HS-5 (cell line): ENCODE results near the gene EHD1.

ENCODE experiments used
- DNase-seq: peaks from one replicate; pipeline ENCODE4 v3.0.0-alpha.2; 2012; ENCODE audit warnings: low read depth

Gene EHD1

DNA sequence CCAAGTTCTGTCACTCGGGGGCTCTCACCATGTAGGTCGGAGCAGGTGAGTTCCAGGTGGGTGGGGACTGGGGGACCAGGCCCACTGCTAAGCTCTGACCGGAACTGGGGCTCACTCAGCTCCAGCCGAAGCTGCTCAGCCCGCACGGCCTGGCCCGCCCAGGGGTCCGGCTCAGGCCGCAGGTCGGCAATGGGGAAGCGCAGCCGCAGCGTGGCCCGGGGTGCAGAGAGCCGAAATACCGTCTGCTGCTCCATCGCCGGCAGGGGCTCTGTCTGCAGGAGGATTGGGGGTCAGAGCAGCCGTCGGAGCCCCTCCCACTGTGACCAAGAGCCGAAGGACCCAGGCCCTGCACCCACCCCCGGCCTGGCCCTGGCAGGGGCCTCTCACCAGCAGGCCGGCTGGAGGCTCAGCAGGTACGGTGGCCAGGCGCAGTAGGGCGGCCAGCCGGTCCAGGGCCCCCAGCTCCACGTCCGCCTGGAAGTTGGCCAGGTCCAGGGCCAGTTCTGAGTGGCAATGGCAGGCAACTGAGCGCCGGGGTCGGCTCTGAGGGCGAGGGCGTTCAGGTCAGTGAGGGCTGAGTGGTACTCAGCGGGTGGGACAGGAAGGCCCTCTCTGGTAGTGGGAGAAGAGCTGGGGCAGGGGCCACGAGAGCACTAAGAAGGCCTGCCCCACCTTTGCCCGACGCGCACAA lies 31.4 kb upstream of the EHD1 start:
- DNase-seq = no peak

DNA sequence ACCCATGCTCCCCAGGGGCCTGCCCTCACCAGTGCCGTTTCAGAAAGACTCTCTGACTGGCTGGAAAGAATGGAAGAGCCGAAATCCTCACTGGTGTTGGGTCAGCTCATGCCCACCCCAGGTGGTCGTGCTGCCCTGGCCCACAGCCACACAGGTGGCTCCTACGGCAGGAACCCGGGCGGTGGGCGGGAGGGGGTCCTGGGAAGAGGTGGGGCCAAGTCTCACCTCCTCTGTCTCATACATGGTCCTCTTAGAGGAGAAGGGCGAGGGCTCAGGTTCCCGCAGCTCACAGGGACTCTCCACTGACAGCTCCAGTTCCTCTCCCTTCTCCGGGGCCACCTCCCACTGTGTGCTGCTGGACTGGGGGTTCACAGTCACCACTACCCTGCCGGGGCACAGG lies 30.3 kb upstream of the EHD1 start:
- DNase-seq = no peak

GRCh38 chr11:64906314-64906635 lies 27.9 kb upstream of the EHD1 start:
- no peak for DNase-seq

GRCh38 chr11:64905516-64906313 lies 27.3 kb upstream of the EHD1 start:
- no peak for DNase-seq

DNA sequence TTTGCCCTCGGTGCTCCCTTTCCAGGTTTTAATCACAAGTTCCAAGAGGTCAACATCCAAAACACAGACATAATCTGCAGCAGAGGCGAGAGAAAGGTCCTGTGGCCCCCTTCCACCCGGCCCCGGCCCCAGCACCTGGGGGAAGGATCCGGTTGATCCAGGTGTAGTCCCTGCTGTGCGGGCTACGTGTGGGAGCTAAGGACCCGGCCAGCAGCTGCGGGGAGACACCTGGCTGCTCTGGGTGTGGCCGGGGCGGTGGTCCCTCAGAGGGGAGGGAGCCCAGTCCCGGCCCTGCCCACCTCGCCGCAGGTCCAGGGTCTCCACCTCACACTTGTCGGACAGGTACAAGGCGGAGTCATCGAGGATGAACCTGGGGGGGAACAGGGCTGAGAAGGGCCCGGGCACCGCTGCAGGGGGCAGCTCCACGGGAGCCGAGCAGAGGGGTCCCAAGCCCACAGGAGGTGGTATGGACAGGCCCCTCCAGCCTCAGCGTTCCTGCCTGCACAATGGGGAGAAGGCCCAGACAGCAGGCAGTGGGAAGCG lies 24.9 kb upstream of the EHD1 start:
- no peak for DNase-seq

DNA sequence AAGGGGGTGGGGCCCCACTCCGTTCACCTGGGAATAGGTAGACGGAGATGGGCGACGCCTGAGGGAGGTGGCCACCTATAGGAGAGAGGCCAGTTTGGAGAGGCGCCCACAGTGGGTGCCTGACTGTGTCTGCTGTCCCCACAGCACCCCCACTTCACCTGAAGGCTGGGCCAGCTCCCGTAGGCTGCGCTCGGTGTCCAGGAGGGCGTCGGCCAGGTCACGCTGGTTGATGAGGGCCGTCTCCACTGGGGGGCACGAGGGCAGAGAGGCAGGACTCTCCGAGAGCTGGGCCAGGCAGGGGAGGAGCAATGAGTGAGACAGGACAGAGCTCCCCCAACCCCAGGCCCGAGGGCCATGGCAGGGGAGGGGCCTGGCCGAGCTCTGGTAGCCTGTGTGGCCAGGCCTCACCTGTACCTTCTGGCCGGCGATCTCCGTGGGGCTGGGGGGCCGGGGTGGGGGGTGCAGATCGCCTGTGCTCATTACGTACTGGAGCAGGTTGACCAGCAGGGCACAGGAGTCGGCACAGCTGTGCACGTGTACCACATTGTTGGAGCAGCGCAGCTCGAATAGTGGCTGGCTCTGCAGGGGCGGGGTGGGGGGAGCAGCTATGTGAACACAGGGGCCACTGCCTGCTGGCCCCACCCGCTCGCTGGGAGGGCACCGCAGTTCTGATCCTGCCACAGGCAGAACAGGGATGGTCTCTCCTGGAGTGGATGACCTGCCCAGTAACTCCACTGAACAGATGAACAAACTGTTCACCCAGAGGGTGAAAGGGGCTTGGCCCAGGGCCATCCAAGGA lies 23.9 kb upstream of the EHD1 start:
- DNase-seq = no peak

DNA sequence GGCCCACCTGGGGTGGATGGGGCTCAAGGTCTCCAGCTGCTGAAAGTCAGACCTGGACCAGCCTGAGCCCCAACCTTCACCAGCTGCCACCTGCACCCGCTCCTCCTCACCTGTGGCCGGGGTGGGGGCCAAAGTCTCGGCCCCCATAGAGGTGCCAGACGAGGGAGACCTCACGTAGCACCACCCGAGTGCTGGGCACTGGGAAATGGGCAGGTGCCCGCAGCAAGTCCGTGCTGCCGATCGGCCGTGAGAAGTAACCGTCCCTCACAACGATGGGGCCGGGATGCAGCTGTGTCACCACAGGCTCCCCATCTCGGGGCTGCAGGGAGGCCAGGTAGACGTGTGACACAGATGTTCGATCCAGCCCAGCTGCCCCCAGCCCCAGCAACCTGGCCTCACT lies 22.4 kb upstream of the EHD1 start:
- no peak for DNase-seq

GRCh38 chr11:64900263-64900678 lies 21.9 kb upstream of the EHD1 start:
- DNase-seq = no peak

GRCh38 chr11:64898541-64898940 lies 20.1 kb upstream of the EHD1 start:
- DNase-seq = no peak

DNA sequence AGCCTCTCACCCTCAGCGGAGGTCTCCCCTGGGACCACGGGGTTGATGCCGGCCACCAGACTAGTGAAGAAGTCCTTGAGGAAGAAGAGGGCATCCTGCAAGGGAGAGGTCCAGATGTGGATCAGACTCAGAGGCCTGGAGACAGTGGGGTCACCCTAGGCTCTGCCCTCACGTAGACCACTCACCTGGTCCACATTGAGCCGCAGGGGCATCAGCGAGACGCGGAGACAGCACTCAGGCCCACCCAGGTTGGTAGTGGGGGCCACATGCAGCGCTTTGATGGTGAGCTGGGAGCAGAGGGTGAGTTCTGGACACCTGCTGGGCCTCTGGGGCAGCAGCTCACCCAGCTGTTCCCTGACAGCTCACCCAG lies 19.6 kb upstream of the EHD1 start:
- no peak for DNase-seq

DNA sequence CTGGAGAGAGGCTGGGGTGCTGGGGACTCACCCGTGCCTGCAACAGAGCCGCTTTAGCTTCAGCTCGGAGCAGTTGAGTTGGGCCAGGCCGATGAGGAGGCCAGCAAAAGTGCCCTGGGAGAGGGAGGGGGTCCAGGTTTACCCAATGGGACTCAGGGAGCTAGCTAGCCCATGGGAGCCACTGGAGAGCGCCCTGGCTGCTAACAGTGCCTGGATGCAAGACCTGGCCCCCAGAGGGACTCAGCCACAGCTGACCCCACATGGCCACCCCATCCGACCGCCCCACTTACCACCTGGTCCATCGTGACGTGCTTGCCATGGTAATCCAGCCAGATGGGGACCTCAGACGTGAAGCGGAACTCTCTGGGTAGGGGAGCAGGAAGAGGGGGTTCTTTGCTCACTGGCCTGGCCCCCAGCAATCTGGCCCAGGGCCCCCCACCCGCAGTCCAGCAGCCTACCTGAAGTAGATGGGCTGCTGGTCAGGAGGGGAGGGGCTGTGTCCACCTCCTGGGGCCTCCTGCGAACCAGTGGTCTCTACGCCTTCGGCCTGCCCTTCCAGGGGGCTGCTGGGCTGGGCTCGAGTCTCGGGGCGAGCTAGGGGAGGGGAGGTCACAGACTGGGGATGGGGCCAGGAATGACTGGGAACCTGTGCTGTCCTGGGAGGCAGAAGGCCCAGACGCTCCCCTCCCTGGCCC lies 19.1 kb upstream of the EHD1 start:
- no peak for DNase-seq

- no peak for DNase-seq
These were observed 18.1 kb upstream of the EHD1 start for GRCh38 chr11:64896448-64897022.

GRCh38 chr11:64894812-64895452 lies 16.5 kb upstream of the EHD1 start:
- no peak for DNase-seq

GRCh38 chr11:64894070-64894811 lies 15.8 kb upstream of the EHD1 start:
- no peak for DNase-seq

DNA sequence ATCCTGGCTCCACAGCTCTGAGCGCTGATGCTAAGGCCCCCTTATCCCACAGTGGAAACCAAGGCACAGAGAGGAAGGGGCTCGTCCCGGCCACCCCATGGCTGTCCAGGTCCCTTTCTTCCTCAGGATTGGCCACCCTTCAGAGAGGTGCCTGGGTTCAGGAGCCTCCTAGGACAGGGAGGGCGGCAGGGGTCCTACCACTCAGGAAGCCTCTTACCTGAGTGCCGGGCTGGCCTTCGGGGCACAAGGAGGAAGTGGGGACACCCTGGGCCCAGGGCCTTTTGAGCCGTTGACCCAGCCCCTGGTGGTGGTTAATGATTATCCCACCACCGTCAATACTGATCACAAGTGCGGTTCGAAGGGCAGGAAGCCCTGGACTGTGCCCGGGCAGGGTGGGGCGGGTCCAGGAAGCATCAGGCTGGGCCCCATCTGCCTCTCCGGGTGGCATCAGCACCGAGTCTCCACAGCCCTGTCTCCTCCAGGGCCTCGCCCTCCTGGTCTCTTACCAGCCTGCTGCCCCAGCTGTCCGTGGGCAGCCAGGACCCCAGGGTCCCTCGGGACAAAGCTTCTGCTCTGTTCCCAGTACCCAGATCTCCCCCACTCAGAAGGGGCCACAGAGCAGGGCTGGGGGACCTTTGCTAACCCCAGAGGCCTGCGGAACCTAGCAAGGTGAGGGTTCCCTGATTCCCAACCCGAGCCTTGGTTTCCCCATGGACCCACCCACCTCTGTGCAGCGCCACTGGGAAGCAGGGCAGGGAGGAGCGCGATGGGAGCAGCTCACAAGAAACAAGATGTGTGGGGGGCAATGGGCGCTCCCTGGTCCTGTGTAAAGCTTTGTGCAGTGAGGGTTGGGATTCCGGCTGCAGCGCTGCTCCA lies 15.0 kb upstream of the EHD1 start:
- no peak for DNase-seq

GRCh38 chr11:64892838-64893193 lies 14.4 kb upstream of the EHD1 start:
- DNase-seq = no peak

- DNase-seq = no peak
These were observed 14.0 kb upstream of the EHD1 start for GRCh38 chr11:64892411-64892831.

GRCh38 chr11:64891880-64892279 lies 13.5 kb upstream of the EHD1 start:
- DNase-seq = no peak

DNA sequence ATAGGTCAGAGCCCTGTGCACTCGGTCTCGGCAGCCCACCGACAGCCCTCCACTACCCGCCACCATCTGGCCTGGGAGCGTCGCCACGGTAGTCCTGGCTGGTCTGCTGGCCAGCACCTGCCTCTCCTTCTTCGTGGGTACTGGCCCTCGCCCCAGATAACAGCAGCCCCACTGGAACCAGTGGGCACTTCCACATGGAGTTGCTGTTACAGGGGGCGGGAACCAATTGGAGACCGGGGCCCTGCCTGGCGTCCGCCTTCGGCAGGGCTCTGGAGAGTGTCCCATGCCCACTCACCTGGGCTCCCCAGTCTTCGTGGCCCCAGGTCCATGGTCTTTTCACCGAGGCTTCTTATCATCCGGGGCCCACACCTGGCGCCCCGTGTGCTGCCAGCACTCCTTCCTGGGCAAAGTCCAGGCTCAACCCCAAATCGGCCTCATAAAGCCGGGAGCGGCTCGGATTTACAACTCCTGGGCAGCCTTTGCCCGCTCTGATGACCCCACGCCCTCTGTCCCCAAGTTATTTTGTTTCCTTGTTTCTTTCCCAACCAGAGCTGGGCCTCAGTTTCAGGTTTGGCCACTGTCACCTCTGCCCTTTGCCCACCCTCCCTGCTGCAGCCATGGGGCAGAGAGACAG lies 12.9 kb upstream of the EHD1 start:
- DNase-seq = no peak
